HG03442 (cell line): ENCODE results near the gene DNM2.

ENCODE experiments used
- ATAC-seq: cut with Tn5 transposase; IDR thresholded peaks from one replicate; pipeline ENCODE4 v1.9.1; 2021; ENCODE audit warnings: mild to moderate bottlenecking, moderate library complexity; ENCODE audit not compliant: unreplicated experiment

Gene DNM2

DNA sequence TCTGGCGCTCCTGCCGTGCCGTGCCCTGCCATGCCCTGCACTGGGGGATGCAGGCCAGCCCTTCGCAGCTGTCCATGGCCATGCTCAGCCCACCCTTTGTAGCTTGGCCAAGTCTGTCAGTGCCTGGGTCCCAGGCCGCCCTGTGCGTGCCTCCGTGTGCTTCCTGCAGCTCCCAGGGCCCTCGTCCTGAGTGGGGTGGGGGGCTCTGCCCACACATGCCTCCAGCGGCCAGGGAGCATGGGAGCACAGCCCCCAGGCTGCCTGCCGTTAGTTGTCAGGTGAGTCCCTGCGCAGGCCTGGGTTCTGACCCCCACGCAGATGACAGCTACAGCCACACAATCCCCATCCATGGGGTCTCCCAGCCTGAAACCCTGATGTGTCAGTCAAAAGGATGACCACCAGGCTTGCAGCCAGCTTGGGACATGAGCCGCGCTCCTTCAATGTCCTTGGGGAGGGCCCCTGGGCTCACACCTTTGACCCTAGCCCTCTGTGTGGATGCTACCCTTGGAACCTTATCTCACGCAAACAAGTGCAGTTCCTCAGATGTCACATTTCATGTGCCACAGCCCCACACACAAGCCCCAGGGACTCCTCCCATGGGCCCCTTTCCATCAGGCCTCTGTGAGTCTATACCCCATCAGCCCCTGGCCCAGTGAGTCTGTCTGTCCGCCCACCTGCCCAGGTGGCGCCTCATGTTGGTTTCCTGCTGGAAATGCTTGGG is 93.7 kb downstream of the DNM2 start:
- no peak for ATAC-seq

- no peak for ATAC-seq
These were observed 94.3 kb downstream of the DNM2 start for GRCh38 chr19:10812196-10812595.

GRCh38 chr19:10812902-10813404 is 95.1 kb downstream of the DNM2 start:
- no peak for ATAC-seq

DNA sequence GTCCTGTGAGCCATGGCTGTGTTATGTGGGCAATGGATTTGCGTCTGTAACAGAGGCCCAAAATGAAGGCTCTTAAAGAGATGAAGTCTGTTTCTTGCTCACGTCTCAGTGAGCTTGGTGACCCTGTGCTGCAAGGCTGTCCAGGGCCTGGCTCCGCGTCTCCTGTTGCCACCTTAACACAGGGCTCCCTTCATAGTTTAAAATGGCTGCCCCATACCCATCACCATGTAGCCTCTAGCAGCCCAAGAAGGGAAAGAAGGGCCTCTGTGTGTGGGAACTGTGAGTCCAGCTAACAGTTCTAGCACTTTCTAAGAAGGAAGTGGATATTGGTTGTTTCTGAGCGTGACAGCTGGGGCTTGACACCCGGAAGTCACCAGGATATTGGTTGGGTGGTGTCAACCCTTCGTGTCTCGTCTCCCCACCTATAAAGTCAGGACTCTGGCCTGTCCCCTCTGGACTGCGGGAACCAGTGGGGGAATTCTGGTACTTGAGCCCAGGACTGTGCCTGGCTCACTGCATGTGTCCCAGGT is 97.2 kb downstream of the DNM2 start:
- no peak for ATAC-seq

DNA sequence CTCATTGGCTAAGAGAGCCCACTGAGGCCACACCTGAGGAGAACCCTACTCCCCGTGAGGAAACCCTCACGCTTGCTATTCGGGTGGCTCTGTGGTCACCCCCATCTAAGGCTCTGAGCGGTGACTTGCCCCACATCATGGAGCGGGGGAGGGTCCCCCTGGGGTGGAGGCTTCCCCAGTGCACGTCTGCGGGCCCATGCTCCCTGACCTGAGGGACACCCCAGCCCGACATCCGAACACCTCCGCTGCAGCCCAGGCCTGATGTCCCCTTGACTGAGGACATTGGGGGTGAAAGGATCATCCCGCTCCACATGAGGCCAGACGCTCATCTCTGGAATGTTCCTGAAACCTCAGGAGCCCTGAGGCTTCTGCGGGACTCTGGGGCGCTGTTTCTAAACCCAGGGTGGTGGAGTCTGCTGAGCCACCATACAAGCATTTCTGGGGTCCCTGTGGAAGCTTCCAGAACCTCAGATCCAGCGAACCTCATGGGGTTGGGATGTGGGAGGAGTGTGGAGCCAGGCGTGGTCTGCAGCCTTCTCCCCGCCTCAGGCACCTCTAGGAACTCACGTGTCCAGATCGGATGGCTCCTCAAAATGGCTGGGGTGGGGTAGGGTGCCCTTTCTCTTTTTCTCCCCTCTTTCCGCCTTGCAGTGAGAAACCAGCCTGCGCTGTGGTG is 98.2 kb downstream of the DNM2 start:
- no peak for ATAC-seq

DNA sequence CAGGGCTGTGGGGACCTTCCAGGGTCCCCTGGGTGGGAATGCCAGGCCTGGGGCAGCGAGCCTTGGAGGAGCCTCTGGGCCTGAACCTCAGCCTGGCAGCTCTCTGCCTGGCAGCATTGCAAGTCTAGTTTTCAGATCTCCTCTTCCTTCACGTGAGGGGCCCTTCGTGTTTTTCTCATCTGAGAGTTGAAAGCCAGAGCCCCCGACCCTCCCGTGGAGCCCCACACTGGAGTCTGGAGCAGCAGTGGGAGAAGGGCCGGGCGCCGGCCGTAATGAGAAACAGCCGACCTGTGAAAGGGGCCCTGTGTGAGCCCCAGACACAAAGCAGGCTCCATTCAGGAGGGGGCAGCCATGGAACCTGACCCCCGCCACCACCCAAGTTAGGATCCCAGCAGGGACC is 98.8 kb downstream of the DNM2 start:
- no peak for ATAC-seq

GRCh38 chr19:10817291-10818038 is 99.6 kb downstream of the DNM2 start:
- ATAC-seq, result no peak

DNA sequence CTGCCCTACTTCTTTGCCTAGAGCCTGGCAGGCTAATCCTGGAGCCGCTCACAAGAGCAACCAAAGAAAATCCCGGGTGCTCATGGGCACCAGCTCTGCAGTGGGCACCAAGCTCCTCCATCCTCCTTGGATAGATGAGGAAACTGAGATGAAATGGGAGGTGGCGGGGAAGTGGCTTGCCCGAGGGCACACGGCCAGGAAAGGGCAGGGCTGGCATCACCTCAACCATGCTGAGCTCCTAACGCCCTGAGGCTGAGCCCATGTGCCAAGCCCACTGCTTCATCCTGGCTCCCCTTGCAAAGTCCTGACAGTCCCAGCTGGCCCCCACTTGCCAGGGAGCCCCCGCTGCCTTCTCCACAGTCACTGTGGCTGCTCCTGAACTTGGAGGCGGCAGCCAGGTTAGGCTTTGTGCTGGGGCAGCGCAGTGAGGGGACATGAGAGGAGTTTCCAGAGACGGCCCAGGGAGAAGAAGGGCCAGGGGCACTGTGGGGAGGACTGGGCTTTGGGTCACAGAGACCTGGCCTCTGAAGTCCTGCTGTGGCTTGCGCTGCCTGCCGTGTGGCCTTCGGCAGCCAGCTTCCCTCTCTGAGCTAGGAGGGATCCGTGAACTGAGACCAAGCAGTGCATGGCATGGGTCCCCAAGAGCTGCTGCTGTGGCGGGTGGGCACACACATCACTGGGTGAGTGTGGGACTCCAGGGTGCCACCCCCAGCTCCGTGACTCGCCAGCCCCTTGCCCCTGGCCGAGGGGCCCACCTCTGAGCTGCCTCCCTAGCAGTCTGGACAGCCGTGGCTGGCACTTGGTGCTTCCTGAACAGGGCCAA is 100.6 kb downstream of the DNM2 start:
- ATAC-seq, result no peak

- no peak for ATAC-seq
These were observed 101.5 kb downstream of the DNM2 start for GRCh38 chr19:10819124-10820060.

GRCh38 chr19:10820173-10820572 is 102.3 kb downstream of the DNM2 start:
- ATAC-seq, result no peak

- ATAC-seq, result no peak
These were observed 105.8 kb downstream of the DNM2 start for GRCh38 chr19:10823690-10824089.

DNA sequence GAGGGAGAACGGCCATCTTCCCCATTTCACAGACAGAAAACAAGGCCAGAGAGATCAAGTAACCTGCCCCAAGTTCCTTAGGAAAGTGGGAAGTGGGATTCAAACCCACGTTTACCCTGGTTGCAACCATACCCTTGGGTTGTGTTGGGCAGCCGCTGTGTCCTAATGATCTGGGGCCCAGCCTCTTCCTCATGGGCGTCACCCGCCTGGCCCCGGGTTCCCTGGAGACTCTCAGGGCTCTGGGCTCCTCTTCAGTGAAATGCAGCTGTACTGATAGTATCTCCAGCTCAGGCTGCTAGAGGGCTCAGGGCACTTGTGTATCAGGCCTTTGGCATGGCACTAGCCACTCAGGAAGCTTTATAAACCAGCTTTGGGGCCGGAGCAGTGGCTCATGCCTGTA is 108.4 kb downstream of the DNM2 start:
- no peak for ATAC-seq

- ATAC-seq, result no peak
These were observed 109.0 kb downstream of the DNM2 start for GRCh38 chr19:10826846-10827245.

GRCh38 chr19:10828981-10829821 is 111.3 kb downstream of the DNM2 start:
- no peak for ATAC-seq

DNA sequence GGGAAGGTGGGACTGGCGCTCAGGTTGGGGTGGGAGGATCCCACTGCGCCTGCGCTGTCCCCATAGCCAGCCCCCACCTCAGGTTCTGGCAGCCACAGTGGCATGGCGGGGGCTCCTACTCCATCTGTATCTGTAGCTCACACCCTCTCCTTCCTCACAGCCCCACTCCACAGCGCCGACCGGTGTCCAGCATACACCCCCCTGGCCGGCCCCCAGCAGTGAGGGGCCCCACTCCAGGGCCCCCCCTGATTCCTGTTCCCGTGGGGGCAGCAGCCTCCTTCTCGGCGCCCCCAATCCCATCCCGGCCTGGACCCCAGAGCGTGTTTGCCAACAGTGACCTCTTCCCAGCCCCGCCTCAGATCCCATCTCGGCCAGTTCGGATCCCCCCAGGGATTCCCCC is 112.1 kb downstream of the DNM2 start:
- ATAC-seq, result no peak

DNA sequence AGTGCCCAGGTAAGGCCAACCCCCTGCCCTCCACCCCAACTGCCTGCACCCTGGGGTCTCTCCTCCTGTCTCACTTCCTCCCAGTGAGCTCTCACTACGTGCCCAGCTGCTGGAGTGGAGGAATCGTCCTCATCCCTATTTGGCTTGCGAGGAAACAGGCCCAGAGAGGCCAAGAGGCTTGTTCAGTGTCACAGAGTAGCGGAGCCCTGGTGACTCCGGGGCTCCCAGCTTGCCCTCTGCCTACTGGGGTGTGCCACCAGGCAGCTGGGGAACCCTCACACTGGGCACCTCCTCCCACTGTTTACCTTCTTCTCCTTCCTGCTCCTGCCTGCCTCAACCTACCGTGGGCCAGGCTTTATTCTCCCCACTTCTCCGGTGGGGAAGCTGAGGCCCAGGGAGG is 112.5 kb downstream of the DNM2 start:
- no peak for ATAC-seq

DNA sequence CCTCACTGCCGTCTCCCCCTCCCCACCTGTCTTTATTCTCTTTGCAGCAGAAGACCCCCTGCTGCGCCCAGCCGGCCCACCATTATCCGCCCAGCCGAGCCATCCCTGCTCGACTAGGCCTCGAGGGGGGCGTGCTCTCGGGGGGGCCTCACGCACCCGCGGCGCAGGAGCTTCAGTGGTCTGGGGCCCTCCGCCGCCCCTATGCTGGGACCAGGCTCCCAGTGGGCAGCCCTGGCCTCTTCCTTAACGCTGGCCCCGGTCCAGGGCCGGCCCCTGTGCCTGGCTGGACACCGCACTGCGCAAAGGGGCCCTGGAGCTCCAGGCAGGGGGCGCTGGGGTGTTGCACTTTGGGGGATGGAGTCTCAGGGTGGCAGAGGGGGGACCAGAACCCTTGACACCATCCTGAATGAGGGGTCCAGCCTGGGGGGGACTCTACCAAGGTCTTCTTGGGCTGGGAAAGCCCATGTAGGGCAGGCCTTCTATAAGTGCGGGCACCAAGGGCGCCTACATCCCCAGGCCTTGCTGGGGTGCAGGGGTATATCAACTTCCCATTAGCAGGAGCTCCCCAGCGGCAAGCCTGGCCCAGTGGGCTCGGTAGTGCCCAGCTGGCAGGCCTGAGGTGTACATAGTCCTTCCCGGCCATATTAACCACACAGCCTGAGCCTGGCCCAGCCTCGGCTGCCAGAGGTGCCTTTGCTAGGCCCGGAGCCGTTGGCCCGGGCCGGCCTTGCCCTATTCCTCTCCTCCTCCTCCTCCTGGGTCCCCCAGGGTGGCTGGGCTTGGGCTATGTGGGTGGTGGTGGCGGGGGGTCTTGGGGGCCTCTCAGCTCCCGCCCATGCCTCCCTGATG is 113.3 kb downstream of the DNM2 start:
- no peak for ATAC-seq
